GM12801 (cell line): ENCODE measurements around the gene SMS.

ENCODE experiments used
- TF ChIP-seq, protein P1 (sequence below): IDR thresholded peaks from one replicate; pipeline ENCODE4 v1.5.1; 2011; ENCODE audit warnings: control low read depth; ENCODE audit not compliant: insufficient read length; ENCODE audit errors: extremely low read depth

SMS gene

DNA sequence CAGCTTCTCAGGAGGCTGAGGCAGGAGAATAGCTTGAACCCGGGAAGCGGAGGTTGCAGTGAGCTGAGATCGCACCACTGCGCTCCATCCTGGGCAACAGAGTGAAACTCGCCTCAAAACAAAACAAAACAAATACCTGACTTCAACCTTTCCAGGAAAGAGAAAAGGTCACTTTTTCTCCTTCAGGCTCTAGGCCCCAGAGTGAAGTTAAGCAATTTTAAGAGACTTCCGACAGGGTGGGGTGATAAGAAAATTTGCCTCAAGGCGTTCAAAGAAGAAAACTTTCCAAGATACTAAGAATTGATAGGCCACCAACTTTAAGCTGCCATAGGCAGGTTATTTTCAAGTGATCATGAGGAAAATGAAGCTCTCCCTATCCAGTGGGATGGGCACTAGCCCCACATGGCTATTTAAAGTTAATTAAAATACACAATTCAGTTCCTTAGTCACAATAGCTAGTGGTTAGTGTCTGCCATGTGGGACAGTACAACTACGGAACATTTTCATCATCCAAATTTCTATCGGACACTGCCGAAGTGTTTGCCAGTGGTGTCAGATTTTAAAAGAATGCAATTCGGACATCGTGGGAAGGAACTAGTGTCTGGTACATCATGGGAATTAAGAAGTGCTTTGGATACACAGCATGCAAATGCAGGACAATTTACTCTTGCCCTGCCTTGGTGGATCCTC lies 33.0 kb downstream of the SMS start:
- TF ChIP-seq, protein P1, sequence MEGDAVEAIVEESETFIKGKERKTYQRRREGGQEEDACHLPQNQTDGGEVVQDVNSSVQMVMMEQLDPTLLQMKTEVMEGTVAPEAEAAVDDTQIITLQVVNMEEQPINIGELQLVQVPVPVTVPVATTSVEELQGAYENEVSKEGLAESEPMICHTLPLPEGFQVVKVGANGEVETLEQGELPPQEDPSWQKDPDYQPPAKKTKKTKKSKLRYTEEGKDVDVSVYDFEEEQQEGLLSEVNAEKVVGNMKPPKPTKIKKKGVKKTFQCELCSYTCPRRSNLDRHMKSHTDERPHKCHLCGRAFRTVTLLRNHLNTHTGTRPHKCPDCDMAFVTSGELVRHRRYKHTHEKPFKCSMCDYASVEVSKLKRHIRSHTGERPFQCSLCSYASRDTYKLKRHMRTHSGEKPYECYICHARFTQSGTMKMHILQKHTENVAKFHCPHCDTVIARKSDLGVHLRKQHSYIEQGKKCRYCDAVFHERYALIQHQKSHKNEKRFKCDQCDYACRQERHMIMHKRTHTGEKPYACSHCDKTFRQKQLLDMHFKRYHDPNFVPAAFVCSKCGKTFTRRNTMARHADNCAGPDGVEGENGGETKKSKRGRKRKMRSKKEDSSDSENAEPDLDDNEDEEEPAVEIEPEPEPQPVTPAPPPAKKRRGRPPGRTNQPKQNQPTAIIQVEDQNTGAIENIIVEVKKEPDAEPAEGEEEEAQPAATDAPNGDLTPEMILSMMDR: no peak

DNA sequence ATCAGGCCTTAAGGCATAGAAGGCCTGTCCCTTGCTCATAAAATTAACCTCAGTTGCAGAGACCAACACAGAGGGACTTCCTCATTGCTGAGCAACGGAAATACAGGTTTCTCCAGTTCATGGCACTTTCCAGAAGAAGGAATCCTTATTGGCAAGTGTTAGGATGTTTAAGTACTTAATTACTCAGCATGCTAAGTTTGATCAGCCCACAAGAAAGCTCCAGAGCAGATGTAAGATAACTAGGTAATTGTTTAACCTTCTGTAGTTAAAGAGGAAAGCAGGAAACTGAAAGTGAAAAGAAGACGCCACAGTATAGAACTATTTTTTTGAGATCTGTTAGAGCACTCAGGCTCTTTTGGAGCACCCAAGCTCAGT lies 33.5 kb downstream of the SMS start:
- TF ChIP-seq, protein P1: no peak

DNA sequence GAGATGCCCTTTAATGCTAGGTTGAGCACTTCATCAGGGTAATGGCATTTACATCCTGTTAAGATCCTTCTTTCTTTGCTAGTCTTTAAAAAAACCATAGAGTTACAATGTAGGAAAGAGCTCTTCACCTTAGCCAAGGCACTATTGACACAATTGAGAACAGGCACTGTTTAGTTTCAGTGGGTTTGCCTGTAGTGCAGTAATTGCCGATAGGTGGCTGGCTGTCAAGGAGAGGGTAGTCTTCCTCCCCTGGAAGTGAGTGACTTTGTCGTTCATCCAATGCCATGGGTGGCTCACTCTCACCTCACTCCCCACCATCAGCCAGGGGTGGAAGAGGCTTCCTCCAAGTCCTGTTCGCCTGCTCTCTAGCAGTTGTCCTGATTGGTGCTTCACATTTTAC lies 34.7 kb downstream of the SMS start:
- TF ChIP-seq, protein P1: no peak

DNA sequence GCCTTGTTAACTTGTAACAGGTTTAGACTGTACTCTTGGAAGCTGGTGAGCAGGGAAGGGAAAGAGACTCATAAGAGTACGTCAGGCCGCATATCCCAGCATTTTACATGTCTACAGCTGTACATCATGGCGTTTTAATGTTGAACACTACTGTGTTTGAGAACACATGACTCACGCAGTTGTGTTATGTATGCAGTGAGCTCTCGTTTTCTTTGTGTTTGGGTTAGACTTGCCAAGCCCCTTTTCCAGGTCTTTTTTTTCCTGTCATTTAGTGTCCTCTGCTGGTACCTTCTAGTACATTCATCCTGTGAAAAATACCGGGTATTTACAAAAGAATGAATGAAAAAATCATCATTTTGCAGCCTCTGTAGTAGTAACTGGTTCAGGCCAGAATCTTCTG lies 35.3 kb downstream of the SMS start:
- TF ChIP-seq, protein P1: no peak

DNA sequence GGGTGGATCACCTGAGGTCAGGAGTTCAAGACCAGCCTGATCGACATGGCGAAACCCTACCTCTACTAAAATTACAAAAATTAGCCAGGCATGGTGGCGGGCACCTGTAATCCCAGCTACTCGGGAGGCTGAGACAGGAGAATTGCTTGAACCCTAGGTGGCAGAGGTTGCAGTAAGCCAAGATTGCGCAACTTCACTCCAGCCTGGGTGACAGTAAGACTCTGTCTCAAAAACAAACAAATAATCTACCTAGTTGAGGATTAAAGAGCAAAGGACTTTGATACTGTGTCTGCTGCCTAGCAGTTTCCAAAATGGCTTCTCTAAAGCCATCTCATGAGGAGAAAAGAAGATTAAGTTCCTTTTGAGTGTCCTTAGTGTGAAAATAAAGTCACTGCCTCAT lies 37.8 kb downstream of the SMS start:
- TF ChIP-seq, protein P1: no peak

DNA sequence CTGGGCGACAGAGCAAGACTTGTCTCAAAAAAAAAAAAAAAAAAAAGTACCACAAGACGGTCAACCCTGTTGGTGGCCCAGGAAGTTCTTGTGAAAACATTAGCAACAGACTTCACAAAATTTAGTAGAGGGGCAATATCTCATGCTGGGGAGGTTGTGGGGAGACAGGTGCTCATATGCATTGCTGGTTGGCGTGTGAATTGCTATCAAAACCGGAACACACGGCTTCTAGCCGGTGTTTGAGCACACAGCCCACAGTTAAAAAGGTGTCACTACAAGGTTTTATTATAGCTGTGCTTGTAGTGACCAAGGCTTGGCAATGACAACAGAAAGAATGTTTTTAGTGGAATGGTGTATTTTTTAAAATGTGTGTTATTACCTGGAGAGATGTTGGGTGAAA lies 41.8 kb downstream of the SMS start:
- TF ChIP-seq, protein P1: no peak

DNA sequence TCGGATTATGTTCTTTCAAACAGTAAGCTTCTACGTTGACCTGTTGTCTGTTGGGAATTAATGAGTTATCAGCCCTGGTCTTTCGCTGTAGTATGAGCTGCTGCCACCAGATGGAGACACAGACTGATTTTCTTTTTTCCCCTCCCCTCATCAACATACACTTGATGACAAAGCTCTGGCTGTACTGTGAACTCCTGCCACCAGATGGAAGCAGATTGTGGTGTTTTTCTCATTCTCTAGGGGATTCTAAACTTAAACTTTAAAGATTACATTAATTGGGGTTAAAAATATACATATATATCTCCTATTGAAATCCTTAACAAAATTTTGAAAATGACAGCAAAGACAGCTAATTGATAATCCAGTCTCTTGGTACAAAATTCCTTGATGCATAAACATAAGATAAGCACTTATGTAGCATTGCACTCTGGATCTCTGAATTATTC lies 44.8 kb downstream of the SMS start:
- TF ChIP-seq, protein P1: no peak
